Suprapubic skin (tissue), 4 donors: ENCODE measurements around the gene PHKB. TPM values are rescaled to one million over a fixed set of nuclear protein-coding genes. Genes with fewer than 3 reads are reported as not detected.
"Not testable (repeated sequence)": the region's sequence is repeated elsewhere in the genome, so short reads cannot be mapped to it uniquely, and the experiment has no call there.

ENCODE experiments used
- DNase-seq, 2 donors: peaks; one replicate each; pipeline ENCODE4 v3.0.0-alpha.2; 2019; ENCODE audit warnings: low spot score in 2 of 2
- H3K27ac ChIP-seq: fragments of 200-600 bp; sonication (generic); one replicate; pipeline ENCODE4 v1.5.1; 2019
- H3K27me3 ChIP-seq: fragments of 200-600 bp; sonication (generic); one replicate; pipeline ENCODE4 v1.5.1; 2019
- H3K36me3 ChIP-seq: fragments of 200-600 bp; sonication (generic); one replicate; pipeline ENCODE4 v1.5.1; 2019
- H3K4me1 ChIP-seq: fragments of 200-600 bp; sonication (generic); one replicate; pipeline ENCODE4 v1.5.1; 2019
- H3K4me3 ChIP-seq: fragments of 200-600 bp; sonication (generic); one replicate; pipeline ENCODE4 v1.5.1; 2019; ENCODE audit warnings: mild to moderate bottlenecking
- H3K9me3 ChIP-seq: fragments of 200-600 bp; sonication (generic); one replicate; pipeline ENCODE4 v1.5.1; 2019
- EP300 ChIP-seq: sonication (generic); formaldehyde crosslinking; IDR thresholded peaks from one replicate; pipeline ENCODE4 v1.6.1; 2017; ENCODE audit warnings: antibody characterized with exemption
- POLR2A ChIP-seq, 2 donors: fragments of 450-650 bp; IDR thresholded peaks; one replicate each; pipeline ENCODE4 v1.6.1; 2017; ENCODE audit warnings: antibody characterized with exemption in 2 of 2, mild to moderate bottlenecking in 2 of 2, moderate library complexity in 2 of 2
- POLR2AphosphoS5 ChIP-seq, 3 donors: sonication (generic); formaldehyde crosslinking; IDR thresholded peaks; one replicate each; pipeline ENCODE4 v1.6.1; 2017; ENCODE audit warnings: antibody characterized with exemption in 3 of 3
- WGBS: methylation state at CpG from one replicate; pipeline ENCODE4 v1.1.5; 2018; 5-methylcytosine and 5-hydroxymethylcytosine counted together
- total RNA-seq, 4 donors: library from RNA; depleted of rRNA; stranded (reverse); fragments of >200 nt; gene quantifications; one replicate each; pipeline ENCODE4 v1.1.0, GENCODE V29; 2016
- TF ChIP-seq, protein P1 (sequence below), 2 donors: fragments of 200-600 bp in 1 of 2; fragments of 450-650 bp in 1 of 2; sonication (generic) in 1 of 2; IDR thresholded peaks; one replicate each; pipeline ENCODE4 v1.5.1; 2016 to 2019; ENCODE audit warnings: antibody characterized with exemption in 2 of 2, mild to moderate bottlenecking in 1 of 2, moderate library complexity in 1 of 2

PHKB gene
- total RNA-seq, 4 donors from 2014 or later: 28.7 to 92.9 (median 43.1) TPM

DNA sequence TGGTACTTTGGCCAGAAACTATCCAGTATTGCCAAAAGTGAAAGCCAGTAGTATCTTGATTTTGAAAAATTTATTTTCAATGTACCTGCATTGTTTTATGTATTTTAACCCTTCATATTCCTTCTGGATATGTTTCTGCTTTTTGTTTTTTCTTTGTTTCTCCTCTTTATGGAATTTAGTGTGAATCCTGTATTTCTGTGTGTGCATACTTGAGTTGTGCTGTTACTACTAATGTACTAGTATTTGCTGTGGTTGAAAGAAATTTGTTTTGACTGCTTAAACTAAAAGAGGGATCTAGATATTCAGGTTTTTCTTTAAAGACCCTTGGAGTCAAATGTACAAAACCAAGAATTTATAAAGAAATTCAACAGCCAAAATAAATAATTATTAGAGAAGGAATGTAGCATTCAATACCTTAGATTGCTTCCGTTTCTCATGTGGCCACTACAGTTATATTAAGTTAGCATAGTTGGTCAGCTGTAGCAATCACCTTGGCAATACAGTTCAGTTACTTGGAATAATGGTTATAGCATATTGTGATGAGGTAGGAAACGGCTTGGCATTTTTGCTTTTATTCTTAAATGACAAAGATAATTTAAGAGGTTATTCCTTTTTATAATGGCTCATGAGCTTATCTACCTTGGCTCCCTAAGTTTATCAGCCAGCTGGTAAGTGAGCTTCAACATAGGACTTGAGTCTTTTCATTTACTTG lies 4.9 kb downstream of the PHKB start:
- Histone ChIP-seq H3K4me3 (no peak overlapping the region), H3K36me3 (no peaks in the 10 kb centered on the region), H3K4me1 (peaks cover 41% of the 10 kb centered on the region), H3K9me3 (no peaks in the 10 kb centered on the region), H3K27me3 (no peaks in the 10 kb centered on the region), H3K27ac (no peak overlapping the region)
- DNase-seq: no peak
- 86% methylated on average over 2 of the region's 2 CpGs for WGBS
- TF ChIP-seq POLR2AphosphoS5 (IDR thresholded peaks at IDR 0.05): no peak

DNA sequence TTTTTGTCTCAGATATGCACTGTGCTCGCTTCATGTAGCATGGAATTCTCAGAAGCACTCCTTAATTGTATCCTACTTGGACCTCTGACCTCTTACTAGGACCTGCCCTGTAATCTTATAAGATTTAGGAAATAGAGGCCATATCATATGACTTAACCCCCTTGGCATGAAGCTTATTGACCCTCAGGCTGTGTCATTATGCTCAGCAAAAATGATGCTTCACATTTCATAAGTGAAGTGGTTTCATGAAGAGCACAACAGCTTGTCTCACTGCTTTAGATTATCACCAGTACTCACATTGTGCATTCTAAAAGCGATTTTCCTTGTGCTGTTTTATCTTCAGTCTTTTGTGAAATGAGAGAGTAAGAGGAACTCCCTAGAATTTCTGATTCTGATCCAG lies 6.4 kb downstream of the PHKB start:
- Histone ChIP-seq H3K4me1 (peaks cover 33% of the 10 kb centered on the region), H3K27me3 (no peaks in the 10 kb centered on the region), H3K4me3 (no peak overlapping the region), H3K9me3 (no peaks in the 10 kb centered on the region), H3K36me3 (no peaks in the 10 kb centered on the region), H3K27ac (no peak overlapping the region)
- 85% methylated on average over 2 of the region's 2 CpGs for WGBS
- DNase-seq: no peak
- TF ChIP-seq EP300: no peak
- TF ChIP-seq, protein P1, sequence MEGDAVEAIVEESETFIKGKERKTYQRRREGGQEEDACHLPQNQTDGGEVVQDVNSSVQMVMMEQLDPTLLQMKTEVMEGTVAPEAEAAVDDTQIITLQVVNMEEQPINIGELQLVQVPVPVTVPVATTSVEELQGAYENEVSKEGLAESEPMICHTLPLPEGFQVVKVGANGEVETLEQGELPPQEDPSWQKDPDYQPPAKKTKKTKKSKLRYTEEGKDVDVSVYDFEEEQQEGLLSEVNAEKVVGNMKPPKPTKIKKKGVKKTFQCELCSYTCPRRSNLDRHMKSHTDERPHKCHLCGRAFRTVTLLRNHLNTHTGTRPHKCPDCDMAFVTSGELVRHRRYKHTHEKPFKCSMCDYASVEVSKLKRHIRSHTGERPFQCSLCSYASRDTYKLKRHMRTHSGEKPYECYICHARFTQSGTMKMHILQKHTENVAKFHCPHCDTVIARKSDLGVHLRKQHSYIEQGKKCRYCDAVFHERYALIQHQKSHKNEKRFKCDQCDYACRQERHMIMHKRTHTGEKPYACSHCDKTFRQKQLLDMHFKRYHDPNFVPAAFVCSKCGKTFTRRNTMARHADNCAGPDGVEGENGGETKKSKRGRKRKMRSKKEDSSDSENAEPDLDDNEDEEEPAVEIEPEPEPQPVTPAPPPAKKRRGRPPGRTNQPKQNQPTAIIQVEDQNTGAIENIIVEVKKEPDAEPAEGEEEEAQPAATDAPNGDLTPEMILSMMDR (IDR thresholded peaks at IDR 0.05): no peak
- TF ChIP-seq POLR2AphosphoS5 (IDR thresholded peaks at IDR 0.05): no peak
- no peak for TF ChIP-seq POLR2A (IDR thresholded peaks at IDR 0.05)

DNA sequence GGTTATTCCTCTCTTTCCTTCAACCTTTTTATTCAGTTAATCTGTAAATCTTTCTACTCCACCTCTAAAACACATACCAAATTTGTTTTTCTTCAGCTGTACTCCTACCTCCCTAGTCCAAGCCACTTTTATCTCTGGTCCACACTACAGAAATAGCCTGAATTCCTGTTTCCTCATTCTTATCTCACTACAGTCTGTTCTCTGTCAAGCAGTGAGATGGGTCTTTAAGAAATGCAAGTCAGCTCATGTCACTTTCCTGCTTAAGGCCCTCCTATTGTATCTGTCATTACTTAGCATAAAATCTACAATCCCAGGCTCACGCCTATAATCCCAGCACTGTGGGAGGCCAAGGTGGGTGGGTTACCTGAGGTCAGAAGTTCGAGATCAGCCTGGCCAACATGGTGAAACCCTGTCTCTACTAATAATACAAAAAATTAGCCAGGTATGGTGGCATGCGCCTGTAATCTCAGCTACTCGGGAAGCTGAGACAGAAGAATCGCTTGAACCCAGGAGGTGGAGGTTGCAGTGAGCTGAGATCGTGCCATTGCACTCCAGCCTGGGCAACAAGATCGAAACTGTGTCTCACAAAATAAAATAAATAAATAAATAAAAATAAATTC lies 7.0 kb downstream of the PHKB start:
- H3K4me1 ChIP-seq: peaks cover 27% of the 10 kb centered on the region
- H3K36me3 ChIP-seq, H3K4me3 ChIP-seq, H3K27ac ChIP-seq, H3K9me3 ChIP-seq, DNase-seq, H3K27me3 ChIP-seq: not testable (repeated sequence)
- 93% methylated on average over 7 of the region's 7 CpGs for WGBS

DNA sequence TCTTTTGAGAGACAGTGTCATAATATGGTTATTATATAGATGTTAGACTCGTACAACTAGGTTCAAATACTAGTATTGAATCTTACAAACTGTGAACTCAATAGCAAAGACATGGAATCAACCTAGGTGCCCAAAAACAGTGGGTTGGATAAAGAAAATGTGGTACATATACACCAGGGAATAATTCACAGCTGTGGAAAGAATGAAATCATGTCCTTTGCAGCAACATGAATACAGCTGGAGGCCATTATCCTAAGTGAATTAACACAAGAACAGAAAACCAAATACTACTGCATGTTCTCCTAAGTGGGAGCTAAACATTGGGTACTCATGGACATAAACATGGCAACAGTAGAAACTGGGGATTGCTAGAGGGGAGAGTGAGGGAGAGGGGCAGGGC lies 8.1 kb downstream of the PHKB start:
- Histone ChIP-seq H3K4me1 (peaks cover 16% of the 10 kb centered on the region), H3K27me3 (no peaks in the 10 kb centered on the region), H3K9me3 (no peaks in the 10 kb centered on the region), H3K36me3 (no peaks in the 10 kb centered on the region), H3K27ac (no peak overlapping the region), H3K4me3 (no peak overlapping the region)
- no peak for DNase-seq
- TF ChIP-seq EP300 (no peak), POLR2AphosphoS5 (IDR thresholded peaks at IDR 0.05) (no peak), POLR2A (IDR thresholded peaks at IDR 0.05) (no peak)
- TF ChIP-seq, protein P1 (IDR thresholded peaks at IDR 0.05): no peak
- WGBS: 93% methylated on average over 1 of the region's 1 CpG

DNA sequence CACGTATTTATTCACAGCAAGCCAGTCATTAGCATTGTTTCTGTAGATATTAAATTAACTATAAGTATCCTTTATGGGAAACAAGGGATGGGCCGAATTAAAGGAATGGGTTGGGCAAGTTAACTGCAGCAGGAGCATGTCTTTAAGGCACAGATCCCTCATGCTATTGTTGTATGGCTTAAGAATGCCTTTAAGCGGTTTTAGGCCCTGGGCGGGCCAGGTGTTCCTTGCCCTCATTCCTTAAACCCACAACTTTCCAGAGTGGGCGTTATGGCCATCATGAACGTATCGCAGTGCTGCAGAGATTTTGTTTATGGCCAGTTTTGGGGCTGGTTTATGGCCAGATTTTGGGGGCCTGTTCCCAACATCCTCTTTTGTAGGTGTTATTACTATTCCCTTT lies 9.1 kb downstream of the PHKB start:
- Histone ChIP-seq H3K27me3 (no peaks in the 10 kb centered on the region), H3K4me3 (no peak overlapping the region), H3K9me3 (no peaks in the 10 kb centered on the region), H3K4me1 (peaks cover 6% of the 10 kb centered on the region), H3K36me3 (no peaks in the 10 kb centered on the region), H3K27ac (no peak overlapping the region)
- TF ChIP-seq, protein P1 (IDR thresholded peaks at IDR 0.05): no peak
- no peak for TF ChIP-seq POLR2AphosphoS5 (IDR thresholded peaks at IDR 0.05)
- no peak for TF ChIP-seq POLR2A (IDR thresholded peaks at IDR 0.05)
- TF ChIP-seq EP300: no peak
- 92% methylated on average over 7 of the region's 7 CpGs for WGBS
- DNase-seq: no peak

DNA sequence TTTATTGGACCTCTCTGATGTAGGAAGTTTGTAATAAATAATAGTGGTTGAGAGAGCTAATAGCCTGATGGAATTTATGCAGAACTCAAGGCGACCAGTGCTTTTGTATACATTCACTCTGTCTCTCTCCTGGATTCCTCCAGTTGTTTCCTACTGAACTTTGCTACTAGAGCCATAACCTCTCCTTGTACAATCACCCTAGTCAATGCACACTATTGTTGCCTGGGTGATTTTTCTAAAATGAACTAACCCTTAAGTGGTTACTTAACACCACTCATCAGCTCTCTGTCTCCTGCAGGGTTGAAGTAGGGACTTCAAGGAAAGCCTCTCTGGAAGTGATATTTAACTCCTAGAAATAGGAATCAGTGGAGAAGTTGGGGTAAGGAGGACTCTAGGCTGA lies 9.7 kb downstream of the PHKB start:
- no peaks in the 10 kb centered on the region for H3K27me3 ChIP-seq
- 95% methylated on average over 1 of the region's 1 CpG for WGBS
- no peak for DNase-seq
- H3K4me1 ChIP-seq: peaks cover 11% of the 10 kb centered on the region
- TF ChIP-seq POLR2AphosphoS5 (IDR thresholded peaks at IDR 0.05) (no peak), EP300 (no peak), POLR2A (IDR thresholded peaks at IDR 0.05) (no peak)
- TF ChIP-seq, protein P1 (IDR thresholded peaks at IDR 0.05): no peak
- no peak overlapping the region for H3K4me3 ChIP-seq
- no peak overlapping the region for H3K27ac ChIP-seq
- no peaks in the 10 kb centered on the region for H3K9me3 ChIP-seq
- H3K36me3 ChIP-seq: no peaks in the 10 kb centered on the region

DNA sequence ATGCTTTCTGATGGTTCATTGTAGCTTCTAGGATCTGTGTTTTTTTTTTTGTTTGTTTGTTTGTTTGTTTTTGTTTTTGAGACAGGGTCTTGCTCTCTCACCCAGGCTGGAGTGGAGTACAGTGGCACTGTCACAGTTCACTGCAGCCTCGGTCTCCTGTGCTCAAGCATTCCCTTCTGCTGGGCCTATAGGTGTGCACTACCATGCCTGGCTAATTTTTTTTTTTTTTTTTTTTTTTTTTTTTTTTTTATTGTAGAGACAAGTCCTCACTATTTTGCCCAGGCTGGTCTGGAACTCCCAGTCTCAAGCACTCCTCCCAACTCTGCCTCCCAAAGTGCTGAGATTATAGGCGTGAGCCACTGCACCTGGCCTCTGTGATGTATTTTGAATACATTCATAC lies 11.9 kb downstream of the PHKB start:
- H3K27ac ChIP-seq, DNase-seq, H3K27me3 ChIP-seq, H3K9me3 ChIP-seq, H3K4me3 ChIP-seq, H3K36me3 ChIP-seq: not testable (repeated sequence)
- WGBS: 74% methylated on average over 2 of the region's 2 CpGs
- H3K4me1 ChIP-seq: peaks cover 17% of the 10 kb centered on the region
